ENCODE data around the gene SLC9A9.

SLC9A9 gene

DNA sequence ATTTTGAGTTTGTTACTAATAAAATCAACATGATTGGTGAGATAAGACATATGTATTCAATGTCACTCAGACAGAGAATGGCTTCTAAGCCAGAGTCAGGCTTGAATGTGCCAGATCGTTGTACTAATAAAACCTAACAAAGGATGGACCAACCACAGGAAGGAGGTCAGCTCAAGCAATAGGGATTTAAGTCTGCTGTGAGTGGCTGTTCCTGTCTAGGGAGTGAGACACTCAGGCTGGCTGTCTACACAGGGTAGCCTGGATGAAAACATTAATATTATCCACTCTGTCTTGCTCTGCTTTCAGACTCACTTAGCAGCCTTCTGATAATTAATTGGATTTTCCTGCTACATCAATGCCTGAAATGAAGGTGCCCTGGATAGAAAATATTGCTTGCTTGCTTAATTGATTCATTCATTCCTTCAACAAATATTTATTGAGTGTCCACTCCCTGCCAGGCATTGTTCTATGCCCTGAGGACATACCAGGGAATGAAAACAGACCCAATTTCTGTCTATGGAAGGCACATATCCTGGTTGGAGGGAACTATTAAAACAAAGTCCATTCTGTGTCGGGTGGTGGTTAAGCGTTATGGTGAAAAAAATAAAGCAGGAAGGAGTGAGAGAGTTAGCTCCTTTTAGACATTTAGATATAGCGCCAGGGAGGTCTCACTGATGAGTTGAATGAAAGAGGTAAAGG lies 489.3 kb downstream of the SLC9A9 start:
- no peak for DNase-seq (ENCODE audit: low read depth in 2 of 2)

GRCh38 chr3:143358155-143358792 lies 490.0 kb downstream of the SLC9A9 start:
- DNase-seq (ENCODE audit: low read depth in 2 of 2): no peak

DNA sequence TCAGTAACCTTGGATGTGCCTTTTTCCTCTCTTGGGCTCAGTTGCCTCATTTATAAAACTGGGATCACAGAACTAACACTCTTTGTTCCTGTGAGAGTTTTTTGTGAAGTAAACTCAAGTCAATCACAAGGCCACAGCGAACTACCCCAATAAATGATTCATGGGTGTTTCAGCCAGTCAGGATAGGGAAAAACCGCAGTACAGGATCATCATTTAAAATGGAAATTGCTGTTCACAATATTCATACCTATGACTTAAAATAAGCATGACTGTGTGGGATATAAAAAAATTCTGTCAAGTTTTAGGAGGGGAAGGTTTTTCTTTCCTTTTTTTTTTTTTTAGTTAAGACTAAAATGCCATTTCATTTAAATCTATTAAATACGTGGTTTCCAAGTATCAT lies 490.6 kb downstream of the SLC9A9 start:
- DNase-seq (ENCODE audit: low read depth in 2 of 2): no peak

- DNase-seq (ENCODE audit: low read depth in 2 of 2): no peak
These were observed 491.4 kb downstream of the SLC9A9 start for GRCh38 chr3:143356839-143357238.

DNA sequence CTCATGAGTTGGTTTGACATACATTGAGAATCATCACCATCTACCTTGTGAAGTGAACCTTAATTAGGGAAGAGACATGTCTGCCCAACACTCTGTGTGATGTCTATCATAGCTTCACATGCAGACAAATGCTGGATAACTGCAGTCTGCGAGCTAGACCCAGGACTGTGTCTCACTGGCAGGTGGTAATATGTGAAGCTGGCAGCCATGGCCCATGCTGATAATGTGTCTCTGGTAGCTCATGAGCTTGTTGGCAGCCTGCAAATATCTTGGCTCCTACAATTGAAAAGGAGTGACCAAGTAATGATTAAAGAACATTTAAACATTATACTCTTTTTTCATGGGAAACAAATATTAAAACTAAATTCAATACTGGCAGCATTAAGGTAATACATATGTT lies 493.9 kb downstream of the SLC9A9 start:
- DNase-seq (ENCODE audit: low read depth in 2 of 2): no peak

- DNase-seq (ENCODE audit: low read depth in 2 of 2): no peak
These were observed 495.3 kb downstream of the SLC9A9 start for GRCh38 chr3:143352850-143353550.

- no peak for DNase-seq (ENCODE audit: low read depth in 2 of 2)
These were observed 496.2 kb downstream of the SLC9A9 start for GRCh38 chr3:143351895-143352608.

DNA sequence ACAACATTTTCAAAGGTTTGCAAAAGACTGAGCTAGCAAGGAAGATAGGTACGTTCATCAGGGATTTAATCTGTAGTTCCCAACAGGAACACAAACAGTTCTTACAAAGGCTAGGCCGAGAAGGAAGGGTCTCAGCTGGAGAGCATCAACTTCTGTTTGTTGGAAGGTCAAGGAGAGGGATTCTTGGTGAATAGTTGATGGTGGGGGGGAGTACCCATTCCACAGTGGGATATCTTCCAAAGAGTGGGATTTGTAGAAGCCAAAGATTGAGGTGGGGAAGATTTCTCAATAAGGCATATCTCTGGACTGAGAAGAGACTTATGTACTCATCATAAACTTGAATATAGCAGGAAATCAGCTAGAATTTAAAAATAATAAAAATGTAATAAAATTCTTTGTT lies 496.9 kb downstream of the SLC9A9 start:
- DNase-seq (ENCODE audit: low read depth in 2 of 2): no peak

DNA sequence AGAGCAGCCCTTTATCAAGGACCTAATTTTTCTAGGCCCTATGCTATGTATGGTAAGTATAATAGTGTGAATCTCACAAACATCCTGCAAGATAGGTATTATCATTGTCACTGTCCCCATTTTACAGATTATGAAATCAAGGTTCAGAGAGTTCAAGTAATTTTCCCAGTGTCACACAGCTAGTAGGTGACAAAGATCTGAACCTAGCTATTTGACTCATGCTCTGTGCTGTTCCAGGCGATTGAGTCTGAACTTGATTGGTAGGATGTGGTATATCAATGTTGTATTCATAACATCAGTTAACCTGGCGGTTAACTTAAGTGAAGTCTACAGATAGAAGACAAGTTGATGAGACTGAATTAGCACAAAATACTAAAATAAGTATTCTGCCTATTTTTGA lies 498.8 kb downstream of the SLC9A9 start:
- DNase-seq (ENCODE audit: low read depth in 2 of 2): no peak

DNA sequence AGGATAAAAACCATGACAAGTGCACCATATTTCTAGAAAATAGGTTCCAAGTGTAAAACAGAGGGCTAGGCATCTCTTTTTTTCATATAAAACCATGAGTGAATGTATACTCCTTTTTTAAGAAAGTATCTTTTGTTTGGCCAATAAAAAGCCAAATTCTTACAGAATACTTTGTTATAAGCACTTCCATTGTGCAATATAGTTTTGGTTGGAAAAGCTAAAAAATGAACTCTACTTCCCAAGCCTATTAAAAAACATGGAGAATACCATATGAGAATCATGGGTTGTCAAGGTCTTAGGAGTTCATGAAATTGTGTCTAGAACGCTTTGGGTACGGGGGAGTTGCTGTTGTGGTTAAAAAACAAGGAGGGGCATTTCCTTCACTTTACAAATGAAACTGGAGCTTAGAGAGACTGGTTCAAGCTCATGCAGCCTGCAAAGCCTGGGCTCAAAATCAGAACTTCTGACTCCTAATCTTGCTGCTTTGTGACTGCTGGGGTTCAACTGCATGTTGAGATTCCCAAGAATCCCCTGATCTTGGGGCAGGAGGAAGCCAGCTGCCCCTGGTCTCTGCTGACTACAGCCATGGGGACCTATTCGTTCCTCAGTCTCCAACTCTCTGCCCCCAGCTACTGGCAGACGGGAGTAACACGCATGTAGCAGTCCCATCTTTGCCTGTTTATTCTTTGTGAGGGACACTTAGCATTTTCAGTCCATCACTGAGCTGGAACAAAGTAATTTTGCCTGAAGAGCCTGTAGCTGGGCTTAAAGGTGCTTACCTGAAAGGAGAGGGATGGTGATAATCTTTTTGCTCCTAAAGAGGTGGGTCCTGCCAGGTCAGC lies 499.6 kb downstream of the SLC9A9 start:
- DNase-seq (ENCODE audit: low read depth in 2 of 2): no peak

DNA sequence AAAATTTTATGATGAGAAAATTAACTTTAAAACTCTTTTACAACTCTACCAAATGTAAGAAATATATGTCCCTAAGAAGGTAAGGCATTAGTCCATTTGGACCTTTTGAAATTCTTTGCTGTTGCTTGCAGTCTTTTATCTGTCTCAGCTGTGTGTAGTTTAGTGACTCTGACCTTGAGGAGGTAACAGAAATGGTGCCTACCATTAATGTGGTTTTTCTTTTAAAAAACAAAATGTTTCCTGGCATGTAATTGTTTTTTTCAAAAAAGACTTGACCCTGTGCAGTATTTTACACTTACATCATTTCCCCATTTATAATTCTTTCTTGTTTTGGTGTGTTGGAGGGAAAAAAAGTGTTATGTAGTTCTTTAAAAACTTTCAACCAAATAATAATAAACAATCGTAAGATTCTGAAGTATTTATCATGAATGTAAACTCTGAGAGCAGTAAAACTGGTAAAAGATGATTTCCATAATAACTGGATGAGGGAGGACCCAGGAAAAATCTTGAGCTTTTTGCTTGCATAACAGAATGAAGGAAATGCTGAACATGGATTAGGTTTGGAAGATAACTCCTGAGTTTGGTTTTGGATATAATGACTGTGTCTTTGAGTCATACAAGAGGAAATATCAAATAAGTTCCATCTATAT lies 503.6 kb downstream of the SLC9A9 start:
- DNase-seq (ENCODE audit: low read depth in 2 of 2): no peak

DNA sequence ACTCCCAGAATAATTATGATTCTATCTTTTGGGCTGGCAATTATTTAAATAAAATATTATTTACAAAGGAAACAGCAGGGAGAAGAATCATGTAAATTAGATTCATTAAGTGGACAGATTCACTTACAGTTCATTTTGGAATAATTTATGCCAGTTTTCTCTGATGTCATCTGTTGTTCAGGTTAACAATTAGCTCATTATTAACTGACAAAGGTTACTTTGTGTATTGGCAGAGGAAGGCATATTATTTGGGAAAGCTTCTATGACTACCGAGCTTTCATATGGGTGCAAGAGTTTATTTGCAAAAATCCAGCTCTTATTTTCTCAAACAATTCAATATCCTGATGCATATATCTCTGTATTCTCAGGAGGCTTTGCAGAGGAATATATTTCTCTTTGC lies 504.3 kb downstream of the SLC9A9 start:
- DNase-seq (ENCODE audit: low read depth in 2 of 2): no peak

- DNase-seq (ENCODE audit: low read depth in 2 of 2): no peak
These were observed 505.2 kb downstream of the SLC9A9 start for GRCh38 chr3:143343031-143343430.

- no peak for DNase-seq (ENCODE audit: low read depth in 2 of 2)
These were observed 508.8 kb downstream of the SLC9A9 start for GRCh38 chr3:143339451-143339850.

DNA sequence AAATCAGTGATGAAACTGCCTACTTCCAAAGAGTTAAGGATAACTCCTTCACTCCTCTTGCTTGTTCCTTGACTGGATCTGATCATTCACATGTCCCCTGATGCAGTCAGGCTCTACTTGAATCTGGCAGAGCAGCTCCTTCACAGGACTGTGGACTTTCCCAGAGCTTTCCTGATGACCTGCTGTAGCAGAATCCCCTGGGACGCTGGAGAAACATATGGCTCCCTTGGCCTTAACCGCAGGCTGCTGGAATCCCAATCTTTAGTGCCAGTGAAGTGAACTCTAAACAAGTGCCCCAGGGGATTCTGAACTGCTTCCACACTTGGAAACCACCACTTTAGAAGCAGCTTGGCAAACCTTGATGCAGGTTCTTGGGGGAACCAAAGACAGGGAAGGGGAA lies 510.9 kb downstream of the SLC9A9 start:
- no peak for DNase-seq (ENCODE audit: low read depth in 2 of 2)

GRCh38 chr3:143334231-143334630 lies 514.0 kb downstream of the SLC9A9 start:
- DNase-seq (ENCODE audit: low read depth in 2 of 2): no peak

GRCh38 chr3:143333367-143333766 lies 514.9 kb downstream of the SLC9A9 start:
- no peak for DNase-seq (ENCODE audit: low read depth in 2 of 2)

DNA sequence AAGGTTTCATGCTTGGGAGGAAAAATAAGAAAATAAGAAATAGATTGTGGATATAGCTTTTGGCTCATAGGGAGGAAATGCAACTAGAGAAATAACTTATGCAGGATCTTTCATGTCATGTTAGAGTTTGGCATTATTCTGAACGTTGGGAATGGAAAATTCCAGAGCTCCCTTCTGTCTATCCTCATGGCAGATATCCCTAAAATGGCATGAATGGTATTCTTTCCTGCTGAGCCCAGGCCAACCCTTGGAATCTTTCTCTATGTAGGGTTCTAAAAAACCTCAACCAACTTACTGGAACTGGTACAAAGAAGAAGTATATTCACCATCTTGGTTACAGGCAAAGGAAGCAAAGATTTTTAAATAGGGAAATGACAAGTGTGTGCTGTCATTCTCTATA lies 516.2 kb downstream of the SLC9A9 start:
- no peak for DNase-seq (ENCODE audit: low read depth in 2 of 2)

DNA sequence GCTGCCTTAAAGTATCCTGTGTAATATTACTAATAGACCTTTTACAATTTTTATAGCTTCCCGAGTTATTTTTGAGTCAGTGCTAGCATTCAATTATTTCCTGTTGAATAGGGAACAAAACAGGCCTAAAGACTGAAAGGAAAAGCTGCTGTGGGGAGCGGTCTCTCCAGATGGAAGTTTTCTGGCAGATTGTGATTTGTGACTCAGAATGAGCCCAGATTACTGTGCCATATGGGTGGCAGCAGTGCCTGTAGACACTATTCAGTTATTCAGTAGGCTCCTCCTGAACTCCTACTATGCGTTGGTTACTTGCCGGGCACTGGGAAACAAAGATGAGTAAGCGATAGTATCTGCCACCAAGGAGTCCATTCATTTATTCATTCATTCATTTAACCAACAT lies 516.9 kb downstream of the SLC9A9 start:
- DNase-seq (ENCODE audit: low read depth in 2 of 2): no peak

- DNase-seq (ENCODE audit: low read depth in 2 of 2): no peak
These were observed 517.9 kb downstream of the SLC9A9 start for GRCh38 chr3:143330296-143330868.
